ENCODE results near the gene IFI30. TPM values are rescaled to one million over a fixed set of nuclear protein-coding genes. Genes with fewer than 3 reads are reported as not detected.

IFI30 gene
- total and polyA plus RNA-seq, 2 donors (not counting 3 experiments of a cell fraction or from before 2014, with no cell fraction given): 1.1 to 1.6 TPM

DNA sequence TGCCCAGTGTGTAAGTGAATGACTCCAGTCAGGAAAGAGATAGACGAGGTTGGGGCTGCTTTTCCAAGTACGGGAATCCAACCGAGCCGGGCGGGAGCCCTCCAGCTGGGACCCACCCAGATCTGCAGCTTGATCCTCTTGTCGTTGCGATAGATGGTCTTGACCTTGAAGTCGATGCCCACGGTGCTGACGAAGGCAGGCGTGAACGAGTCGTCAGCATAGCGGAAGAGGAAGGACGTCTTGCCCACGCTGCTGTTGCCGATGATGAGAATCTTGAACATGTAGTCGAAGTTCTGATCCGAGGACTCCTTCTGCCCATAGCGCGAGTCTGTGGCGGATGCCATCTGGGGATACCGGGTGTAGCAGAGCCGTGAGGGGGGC, 28.8 kb downstream of the IFI30 start:
- Histone ChIP-seq H3K27ac (ENCODE audit: insufficient read depth, low read depth, low read length) (no peak overlapping the region), H3K4me2 (ENCODE audit: insufficient read depth, low read length) (no peak overlapping the region), H2AFZ (ENCODE audit: low read depth, low read length) (no peak overlapping the region), H3K9me1 (replicated peaks; ENCODE audit: control insufficient read depth, extremely low read depth, insufficient read depth, low read length) (no peaks in the 10 kb centered on the region), H3K4me1 (ENCODE audit: control insufficient read depth, extremely low read depth, insufficient read depth, low read length) (peaks cover 10% of the 10 kb centered on the region), H3K36me3 (ENCODE audit: control insufficient read depth in 2 of 2, extremely low read depth in 1 of 2, insufficient read depth in 2 of 2, low read length in 2 of 2) (no peaks in the 10 kb centered on the region), H3K27me3 (ENCODE audit: control insufficient read depth in 2 of 2, insufficient read depth in 2 of 2, low read length in 2 of 2) (peaks cover 0 to 2% of the 10 kb centered on the region in 2 experiments), H3K4me3 (replicated peaks in 1 of 3; ENCODE audit: insufficient read depth in 1 of 3, low read depth in 1 of 3, low read length in 3 of 3) (no peak overlapping the region), H4K20me1 (replicated peaks; ENCODE audit: control insufficient read depth, extremely low read depth, insufficient read depth, low read length) (no peaks in the 10 kb centered on the region), H3K79me2 (ENCODE audit: control insufficient read depth, insufficient read depth, low read length) (no peaks in the 10 kb centered on the region), H3K9ac (replicated peaks; ENCODE audit: extremely low read depth, insufficient read depth, low read length) (no peak overlapping the region), H3K9me3 (replicated peaks; ENCODE audit: control insufficient read depth, insufficient read depth, low read length) (no peaks in the 10 kb centered on the region)
- FAIRE-seq (no peak), DNase-seq (ENCODE audit: low read depth, low spot score) (no peak)
- dilution Hi-C loops (cut with MboI; ENCODE audit: extremely low pct_ligation_motif_present, low sequenced_read_pairs): no loop called here
- intact Hi-C loops (cut with micrococcal nuclease): no loop called here
- CTCF ChIA-PET: interaction anchor here (1.2 to 3.5 kb wide), 2 partner anchors 49 to 89 kb away, joined by 5 to 26 read pairs; no protein-coding TSS in a partner anchor
- TF ChIP-seq EZH2 (IDR thresholded peaks at IDR 0.05; ENCODE audit: borderline replicate concordance, low read depth, low read length, severe bottlenecking) (no peak), JUN (IDR thresholded peaks at IDR 0.05; ENCODE audit: borderline replicate concordance, insufficient read depth, insufficient read length, low read depth) (no peak), GATA2 (IDR thresholded peaks at IDR 0.05; ENCODE audit: insufficient read depth, insufficient read length, low read depth, low read length) (no peak), POLR2AphosphoS5 (IDR thresholded peaks at IDR 0.05; ENCODE audit: insufficient read depth, low read depth, low read length) (no peak), MYC (IDR thresholded peaks at IDR 0.05; ENCODE audit: low read depth, low read length) (no peak), FOS (IDR thresholded peaks at IDR 0.05; ENCODE audit: borderline replicate concordance, insufficient read depth, low read length) (no peak), POLR2A (IDR thresholded peaks at IDR 0.05; ENCODE audit: low read depth, low read length) (no peak)
- TF ChIP-seq, protein P1, sequence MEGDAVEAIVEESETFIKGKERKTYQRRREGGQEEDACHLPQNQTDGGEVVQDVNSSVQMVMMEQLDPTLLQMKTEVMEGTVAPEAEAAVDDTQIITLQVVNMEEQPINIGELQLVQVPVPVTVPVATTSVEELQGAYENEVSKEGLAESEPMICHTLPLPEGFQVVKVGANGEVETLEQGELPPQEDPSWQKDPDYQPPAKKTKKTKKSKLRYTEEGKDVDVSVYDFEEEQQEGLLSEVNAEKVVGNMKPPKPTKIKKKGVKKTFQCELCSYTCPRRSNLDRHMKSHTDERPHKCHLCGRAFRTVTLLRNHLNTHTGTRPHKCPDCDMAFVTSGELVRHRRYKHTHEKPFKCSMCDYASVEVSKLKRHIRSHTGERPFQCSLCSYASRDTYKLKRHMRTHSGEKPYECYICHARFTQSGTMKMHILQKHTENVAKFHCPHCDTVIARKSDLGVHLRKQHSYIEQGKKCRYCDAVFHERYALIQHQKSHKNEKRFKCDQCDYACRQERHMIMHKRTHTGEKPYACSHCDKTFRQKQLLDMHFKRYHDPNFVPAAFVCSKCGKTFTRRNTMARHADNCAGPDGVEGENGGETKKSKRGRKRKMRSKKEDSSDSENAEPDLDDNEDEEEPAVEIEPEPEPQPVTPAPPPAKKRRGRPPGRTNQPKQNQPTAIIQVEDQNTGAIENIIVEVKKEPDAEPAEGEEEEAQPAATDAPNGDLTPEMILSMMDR (IDR thresholded peaks at IDR 0.05; ENCODE audit: extremely low read depth in 1 of 2, insufficient read depth in 1 of 2, low read depth in 1 of 2, low read length in 2 of 2): no peak
- TF ChIP-seq, protein P2, sequence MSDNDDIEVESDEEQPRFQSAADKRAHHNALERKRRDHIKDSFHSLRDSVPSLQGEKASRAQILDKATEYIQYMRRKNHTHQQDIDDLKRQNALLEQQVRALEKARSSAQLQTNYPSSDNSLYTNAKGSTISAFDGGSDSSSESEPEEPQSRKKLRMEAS (IDR thresholded peaks at IDR 0.05; ENCODE audit: insufficient read depth, insufficient read length): no peak
- POLR2A ChIA-PET: no interaction called here
- no TSS peak for BruUV-seq (replicated peaks)

All from endothelial cell of umbilical vein (primary cell).